HG03196 (cell line): ENCODE measurements around the gene SLC27A5.
"Not testable (repeated sequence)": the region's sequence is repeated elsewhere in the genome, so short reads cannot be mapped to it uniquely, and the experiment has no call there.

Experiments used
- ATAC-seq: cut with Tn5 transposase; IDR thresholded peaks from one replicate; pipeline ENCODE4 v1.9.1; 2021; ENCODE audit not compliant: unreplicated experiment

The SLC27A5 gene

DNA sequence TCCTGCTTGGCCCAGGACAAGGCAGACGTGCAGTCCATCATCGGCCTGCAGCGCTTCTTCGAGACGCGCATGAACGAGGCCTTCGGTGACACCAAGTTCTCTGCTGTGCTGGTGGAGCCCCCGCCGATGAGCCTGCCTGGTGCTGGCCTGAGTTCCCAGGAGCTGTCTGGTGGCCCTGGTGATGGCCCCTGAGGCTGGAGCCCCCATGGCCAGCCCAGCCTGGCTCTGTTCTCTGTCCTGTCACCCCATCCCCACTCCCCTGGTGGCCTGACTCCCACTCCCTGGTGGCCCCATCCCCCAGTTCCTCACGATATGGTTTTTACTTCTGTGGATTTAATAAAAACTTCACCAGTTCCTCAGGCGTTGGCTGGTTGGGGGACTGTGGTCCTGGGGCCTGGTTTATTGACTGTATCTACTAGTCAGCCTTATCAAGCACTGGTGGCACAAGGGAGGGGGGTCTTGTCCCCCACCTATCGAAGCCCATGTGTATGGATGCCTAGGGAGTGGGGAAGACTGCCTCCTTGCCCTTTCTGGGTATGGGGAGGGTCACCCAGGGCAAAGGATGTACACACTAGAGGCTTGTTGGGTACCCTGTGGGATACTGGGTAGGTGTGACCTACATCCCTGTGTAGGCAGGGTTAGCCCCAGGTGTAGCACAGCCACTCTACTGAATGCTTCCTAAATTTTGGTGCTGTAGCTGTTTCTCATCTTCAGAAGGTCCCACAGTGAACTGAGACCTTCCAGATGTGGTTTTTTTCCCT lies 38.8 kb upstream of the SLC27A5 start:
- ATAC-seq, result no peak

DNA sequence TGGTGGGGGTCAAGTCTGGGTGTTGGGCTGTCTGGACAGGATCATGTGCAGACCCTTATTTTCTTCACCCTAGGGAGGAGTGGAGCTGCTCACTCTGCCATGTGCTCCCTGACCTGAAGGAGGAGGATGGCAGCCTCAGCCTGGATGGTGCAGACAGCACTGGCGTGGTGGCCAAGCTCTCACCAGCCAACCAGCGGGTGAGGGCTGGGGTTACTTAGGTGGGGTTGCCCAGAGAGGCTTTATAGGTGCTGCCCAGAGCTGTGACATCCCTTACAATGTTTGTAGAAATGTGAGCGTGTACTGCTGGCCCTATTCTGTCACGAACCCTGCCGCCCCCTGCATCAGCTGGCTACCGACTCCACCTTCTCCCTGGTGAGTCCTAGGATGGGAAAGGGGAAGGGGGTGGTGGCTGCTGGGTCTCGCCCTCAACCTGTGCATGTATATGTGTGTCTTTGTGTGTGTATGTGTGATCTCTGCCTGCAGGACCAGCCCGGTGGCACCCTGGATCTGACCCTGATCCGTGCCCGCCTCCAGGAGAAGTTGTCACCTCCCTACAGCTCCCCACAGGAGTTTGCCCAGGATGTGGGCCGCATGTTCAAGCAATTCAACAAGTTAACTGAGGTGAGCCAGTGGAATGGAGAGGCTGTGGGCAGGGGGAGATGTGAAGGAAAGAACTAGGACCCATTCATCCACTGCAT lies 38.0 kb upstream of the SLC27A5 start:
- no peak for ATAC-seq

DNA sequence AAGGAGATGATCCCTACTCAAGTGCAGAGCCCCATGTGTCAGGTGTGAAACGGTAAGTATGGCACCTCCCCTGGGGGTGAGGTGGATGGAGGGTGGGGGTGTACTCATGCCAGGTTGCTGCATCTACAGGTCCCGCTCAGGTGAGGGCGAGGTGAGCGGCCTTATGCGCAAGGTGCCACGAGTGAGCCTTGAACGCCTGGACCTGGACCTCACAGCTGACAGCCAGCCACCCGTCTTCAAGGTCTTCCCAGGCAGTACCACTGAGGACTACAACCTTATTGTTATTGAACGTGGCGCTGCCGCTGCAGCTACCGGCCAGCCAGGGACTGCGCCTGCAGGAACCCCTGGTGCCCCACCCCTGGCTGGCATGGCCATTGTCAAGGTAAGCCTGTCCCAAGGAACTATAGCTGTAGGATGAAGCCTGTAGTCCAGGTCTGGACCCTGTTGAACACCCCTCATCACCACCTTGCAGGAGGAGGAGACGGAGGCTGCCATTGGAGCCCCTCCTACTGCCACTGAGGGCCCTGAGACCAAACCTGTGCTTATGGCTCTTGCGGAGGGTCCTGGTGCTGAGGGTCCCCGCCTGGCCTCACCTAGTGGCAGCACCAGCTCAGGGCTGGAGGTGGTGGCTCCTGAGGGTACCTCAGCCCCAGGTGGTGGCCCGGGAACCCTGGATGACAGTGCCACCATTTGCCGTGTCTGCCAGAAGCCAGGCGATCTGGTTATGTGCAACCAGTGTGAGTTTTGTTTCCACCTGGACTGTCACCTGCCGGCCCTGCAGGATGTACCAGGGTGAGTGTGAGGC lies 37.3 kb upstream of the SLC27A5 start:
- no peak for ATAC-seq

DNA sequence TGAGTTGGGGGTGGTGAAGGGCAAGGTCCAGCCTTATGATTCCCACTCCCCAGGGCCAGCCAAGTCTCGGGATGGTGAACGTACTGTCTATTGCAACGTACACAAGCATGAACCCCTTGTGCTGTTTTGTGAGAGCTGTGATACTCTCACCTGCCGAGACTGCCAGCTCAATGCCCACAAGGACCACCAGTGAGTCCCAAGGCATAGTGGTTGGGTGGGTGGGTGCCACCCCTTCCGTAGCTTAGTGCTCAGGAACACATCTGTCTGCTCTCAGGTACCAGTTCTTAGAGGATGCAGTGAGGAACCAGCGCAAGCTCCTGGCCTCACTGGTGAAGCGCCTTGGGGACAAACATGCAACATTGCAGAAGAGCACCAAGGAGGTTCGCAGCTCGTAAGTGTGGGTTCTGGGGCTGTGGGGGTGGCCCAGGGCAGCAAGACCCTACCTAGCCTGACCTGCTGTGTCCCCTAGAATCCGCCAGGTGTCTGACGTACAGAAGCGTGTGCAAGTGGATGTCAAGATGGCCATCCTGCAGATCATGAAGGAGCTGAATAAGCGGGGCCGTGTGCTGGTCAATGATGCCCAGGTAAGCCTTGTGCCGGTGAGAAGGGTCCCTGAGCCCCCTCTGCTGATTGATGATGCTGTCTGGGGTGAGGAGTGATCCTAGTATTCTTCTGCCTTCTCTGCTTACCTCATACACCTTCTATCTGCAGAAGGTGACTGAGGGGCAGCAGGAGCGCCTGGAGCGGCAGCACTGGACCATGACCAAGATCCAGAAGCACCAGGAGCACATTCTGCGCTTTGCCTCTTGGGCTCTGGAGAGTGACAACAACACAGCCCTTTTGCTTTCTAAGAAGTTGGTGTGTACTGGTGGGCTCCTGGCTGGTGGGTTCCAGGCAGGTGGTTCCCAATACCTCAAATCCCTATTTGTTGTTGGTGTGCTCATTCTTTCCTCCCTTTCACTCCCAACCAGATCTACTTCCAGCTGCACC lies 35.8 kb upstream of the SLC27A5 start:
- no peak for ATAC-seq

DNA sequence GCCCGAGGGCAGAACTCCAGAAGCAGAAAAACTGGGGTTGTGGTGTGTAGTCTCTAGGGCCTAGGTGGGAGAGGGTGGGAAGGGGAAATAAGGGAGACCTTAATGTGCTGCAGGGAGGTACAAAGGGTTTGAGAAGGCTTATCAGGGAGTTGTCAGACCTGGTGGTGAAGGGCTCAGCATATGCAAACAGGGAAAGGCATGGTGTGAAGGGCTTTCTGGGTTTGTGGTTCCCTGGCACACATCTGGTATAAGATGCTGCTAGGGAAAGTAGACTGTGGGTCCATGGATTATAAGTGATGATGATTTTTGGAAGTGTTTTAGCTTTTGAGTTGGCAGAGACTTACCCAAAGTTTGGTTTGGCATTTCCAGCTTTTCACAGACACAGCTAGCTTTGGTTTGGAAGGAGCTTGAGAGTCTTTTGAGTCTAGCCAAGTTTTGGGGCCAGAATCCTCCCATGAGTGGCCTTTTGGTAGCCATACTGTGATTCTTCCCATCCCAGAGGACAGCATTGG lies 34.3 kb upstream of the SLC27A5 start:
- ATAC-seq, result no peak

DNA sequence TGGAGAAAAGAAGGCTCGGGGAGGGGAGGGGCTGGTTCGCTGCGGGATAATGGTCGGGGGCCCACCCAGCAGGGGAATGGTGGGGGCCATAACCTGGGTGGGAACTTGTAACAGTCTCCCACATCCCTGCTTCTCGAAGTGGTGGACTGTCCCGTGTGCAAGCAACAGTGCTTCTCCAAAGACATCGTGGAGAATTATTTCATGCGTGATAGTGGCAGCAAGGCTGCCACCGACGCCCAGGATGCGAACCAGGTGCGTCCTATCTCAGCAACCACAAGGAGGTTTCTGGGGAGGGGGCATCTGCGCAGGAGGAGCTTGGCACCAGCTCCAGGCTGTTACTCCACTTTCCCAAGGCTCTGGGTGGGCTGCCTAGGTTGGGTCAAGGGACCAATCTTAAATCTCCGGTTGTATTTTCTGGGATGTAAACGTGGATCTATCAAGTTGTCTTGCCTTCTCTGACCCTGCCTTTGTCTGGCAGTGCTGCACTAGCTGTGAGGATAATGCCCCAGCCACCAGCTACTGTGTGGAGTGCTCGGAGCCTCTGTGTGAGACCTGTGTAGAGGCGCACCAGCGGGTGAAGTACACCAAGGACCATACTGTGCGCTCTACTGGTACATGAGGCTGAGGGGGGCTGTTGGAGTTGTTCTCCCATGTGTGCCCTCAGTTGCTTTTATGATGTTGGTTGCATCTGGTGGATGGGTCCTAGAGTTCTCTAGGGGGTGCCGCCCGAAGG lies 33.7 kb upstream of the SLC27A5 start:
- no peak for ATAC-seq

DNA sequence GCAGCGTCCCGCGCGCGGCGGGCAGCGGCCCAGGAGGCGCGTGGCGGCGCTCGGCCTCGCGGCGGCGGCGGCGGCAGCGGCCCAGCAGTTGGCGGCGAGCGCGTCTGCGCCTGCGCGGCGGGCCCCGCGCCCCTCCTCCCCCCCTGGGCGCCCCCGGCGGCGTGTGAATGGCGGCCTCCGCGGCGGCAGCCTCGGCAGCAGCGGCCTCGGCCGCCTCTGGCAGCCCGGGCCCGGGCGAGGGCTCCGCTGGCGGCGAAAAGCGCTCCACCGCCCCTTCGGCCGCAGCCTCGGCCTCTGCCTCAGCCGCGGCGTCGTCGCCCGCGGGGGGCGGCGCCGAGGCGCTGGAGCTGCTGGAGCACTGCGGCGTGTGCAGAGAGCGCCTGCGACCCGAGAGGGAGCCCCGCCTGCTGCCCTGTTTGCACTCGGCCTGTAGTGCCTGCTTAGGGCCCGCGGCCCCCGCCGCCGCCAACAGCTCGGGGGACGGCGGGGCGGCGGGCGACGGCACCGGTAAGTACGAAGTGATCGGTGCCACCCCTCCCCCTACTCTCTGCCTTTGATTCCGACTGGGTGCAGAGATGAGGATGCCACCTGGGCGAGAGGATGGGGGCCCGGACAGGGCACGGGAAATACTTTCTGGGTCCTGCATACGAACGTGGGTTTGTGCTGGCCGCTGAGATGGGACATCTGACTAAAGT lies 32.9 kb upstream of the SLC27A5 start:
- peak; percentile 39 for ATAC-seq

DNA sequence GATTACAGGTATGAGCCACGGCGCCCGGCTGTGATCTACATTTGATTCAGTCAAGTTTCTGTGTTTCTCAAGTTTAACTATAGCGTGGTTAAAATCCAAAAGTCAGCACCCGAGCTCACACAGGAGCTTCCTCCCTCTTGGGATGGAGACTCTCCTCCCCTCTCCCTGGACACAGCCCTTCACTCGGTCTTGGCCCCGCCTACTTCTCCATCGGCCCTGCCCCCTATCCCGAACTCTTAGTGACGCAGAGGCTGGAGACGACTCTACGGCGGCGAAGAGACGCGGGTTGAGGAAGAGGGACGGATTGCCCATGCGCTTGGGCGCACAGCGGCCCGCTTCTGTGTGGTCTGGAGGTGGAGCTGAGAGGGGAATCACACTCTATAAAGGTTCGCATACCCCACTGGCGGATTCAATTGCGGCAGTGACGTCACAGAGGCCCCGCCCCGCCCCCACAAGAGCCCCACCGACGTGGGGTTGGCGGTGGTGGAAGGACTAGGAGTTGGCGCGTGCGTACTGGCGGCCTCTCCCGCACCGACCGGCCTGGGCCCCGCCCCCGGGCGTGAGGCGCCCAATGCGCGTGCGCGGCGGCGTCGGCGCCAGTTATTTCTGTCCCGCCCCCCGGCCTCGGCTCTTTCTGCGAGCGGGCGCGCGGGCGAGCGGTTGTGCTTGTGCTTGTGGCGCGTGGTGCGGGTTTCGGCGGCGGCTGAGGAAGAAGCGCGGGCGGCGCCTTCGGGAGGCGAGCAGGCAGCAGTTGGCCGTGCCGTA lies 32.2 kb upstream of the SLC27A5 start, which contains the start of gene TRIM28:
Gene TRIM28, plus strand, starts transcription at position 239 of the 765 bp plus-strand sequence. CDS start 694 bp downstream, outside the sequence.
- ATAC-seq, result peak; percentile 85

DNA sequence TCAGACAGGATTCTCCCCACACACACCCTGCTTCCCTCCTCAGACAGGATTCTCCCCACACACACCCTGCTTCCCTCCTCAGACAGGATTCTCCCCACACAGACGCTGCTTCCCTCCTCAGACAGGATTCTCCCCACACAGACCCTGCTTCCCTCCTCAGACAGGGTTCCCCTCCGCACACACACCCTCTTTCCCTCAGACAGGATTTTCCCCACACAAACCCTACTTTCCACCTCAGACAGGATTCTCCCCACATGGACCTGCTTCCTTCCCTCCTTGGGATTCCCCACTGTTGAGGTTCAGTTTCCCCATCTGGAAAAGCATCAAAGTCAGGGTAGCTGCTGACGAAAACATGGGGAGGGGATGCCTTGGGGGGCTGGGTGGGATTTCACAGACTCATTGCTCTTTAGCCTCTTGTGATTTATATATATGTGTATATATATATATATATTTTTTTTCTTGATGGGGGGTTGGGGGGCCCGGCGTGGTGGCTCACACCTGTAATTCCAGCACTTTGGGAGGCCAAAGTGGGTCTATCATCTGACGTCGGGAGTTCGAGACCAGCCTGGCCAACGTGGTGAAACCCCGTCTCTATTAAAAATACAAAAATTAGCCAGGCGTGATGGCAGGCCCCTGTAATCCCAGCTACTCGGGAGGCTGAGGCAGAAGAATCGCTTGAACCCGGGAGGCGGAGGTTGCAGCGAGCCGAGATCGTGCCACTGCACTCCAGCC lies 31.0 kb upstream of the SLC27A5 start:
- not testable (repeated sequence) for ATAC-seq

DNA sequence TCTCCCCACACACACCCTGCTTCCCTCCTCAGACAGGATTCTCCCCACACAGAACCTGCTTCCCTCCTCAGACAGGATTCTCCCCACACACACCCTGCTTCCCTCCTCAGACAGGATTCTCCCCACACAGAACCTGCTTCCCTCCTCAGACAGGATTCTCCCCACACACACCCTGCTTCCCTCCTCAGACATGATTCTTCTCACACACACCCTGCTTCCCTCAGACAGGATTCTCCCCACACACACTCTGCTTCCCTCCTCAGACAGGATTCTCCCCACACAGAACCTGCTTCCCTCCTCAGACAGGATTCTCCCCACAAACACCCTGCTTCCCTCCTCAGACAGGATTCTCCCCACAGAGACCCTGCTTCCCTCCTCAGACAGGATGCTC lies 27.4 kb upstream of the SLC27A5 start:
- ATAC-seq, result not testable (repeated sequence)

DNA sequence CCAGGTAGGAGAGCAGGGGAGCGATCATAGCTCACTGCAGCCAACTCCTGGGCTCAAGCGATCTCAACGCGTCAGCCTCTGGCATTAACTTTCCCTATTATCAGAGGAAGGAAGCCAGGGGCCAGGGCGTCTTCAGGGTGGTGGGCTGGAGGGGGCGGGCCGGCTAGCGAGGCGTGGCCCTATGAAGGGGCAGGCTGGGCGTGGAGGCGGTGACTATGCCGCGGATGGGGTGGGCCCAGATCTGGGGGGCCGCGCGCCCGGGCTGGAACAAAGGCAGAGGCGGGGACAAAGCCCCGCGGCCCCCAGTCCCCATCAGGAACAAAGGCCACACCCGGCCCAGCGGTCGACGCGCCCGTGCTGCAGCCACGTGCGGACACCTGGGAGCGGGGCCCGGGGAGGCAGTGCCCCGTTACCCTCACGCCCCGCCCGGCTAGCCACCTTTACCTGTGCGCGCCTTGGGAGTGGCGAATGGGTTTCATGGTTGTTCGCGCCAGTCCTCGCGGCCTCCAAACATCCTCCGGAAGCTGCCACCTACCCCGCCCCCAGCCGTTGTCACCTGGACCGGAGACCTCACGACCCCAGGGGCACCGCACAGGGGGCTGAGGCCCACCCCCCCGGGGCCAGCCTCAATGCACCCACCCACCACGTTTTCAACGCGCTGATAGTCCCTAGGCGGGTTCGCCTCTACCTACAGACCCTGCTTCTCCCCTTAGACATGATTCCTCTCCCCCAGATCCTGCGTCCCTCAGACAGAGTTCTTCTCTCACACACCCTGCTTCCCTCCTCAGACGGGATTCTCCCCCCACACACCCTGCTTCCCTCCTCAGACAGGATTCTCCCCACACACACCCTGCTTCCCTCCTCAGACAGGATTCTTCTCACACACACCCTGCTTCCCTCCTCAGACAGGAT lies 26.7 kb upstream of the SLC27A5 start:
- ATAC-seq, result no peak

DNA sequence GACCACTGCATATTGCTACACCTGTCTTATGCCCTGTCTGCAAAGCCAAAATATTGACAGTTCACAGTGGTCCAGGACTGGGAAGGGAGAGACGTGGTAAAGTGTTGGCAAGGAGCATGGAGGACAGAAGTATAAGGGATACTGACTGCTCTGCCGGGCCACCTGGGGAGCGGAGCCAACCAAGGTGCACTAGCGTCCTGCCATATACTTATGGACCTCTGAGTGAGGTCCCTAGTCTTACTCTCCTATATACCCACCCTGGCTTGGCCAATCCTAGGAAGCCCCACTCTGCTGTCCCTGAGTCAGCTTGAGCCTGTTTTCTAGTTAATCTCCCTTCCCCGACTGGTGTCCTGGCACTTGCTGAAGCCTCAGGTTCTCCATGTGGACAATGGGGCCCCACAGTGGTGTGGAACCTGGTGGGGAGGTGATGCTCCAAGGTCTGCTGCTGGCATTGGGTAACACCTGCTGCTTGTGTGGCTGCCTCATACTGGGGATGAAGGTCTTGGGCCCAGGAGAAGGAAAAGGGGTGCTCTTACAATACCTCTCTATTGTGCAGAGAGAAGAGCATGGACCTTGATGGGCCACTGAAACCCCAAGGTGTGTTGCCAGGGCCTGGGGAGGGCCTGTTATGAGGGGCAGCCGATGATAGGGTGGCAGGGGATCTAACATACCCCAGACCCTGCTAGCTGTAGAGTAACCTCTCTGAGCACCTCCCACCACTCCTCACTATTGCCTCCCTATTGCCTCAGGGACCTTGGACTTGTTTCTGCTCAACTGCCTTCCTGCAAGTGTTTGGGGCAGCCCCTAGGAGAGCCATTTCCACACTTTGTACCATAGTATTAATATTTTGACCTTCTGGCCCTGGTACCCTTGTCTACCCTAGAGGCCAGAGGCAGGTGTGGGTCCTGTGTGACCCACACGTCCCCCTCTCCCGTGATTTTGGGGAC lies 25.3 kb upstream of the SLC27A5 start:
- ATAC-seq, result no peak

DNA sequence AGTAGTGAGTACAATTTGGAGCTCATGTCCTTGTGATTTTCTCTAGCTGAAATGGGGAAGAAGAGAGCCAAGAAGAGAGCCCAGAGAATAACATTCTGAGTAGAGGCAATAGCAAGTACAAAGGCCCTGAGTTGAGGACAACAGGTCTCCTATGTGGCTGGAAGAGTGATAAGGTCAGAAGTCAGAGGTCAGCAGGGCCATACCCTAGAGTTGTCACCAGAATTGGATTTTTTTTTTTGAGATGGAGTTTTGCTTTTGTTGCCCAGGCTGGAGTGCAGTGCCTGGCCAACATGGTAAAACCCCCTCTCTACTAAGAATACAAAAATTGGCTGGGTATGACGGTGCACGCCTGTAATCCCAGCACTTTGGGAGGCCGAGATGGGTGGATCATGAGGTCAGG lies 24.1 kb upstream of the SLC27A5 start:
- no peak for ATAC-seq

DNA sequence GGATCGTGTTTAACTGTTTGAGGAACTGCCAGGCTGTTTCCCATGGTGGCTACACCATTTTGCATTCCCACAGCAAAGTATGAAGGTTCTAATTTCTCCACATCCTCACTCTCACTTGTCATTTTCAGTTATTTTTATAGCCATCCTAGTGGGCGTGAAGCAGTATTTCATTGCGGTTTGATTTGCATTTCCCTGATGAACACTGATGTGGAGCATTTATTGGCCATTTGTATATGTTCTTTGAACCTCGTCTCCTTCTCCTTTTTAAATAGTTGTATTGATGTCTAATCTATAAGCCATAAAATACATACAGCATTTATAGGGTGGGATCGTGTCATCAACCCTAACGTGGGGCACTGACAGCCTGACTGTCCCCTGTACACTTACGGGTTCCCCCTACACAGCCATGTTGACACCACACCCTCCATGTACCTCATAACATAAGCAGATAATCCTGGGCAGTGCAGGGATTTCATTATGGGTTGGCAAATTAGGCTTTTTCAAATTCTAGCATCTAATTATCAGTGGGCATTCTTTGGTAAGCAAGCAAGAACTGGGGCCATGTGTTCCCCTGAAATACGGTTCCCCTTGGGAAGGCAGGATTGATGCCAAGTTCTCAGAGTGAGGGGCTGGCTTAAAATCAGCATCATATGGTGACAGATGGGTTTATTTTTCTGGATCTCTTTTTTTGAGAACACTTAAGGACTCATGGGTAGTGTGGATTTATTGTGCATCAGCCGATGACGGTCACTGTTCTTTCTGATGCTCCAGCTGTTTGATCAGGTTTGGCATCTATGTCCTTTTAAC lies 19.4 kb upstream of the SLC27A5 start:
- no peak for ATAC-seq

DNA sequence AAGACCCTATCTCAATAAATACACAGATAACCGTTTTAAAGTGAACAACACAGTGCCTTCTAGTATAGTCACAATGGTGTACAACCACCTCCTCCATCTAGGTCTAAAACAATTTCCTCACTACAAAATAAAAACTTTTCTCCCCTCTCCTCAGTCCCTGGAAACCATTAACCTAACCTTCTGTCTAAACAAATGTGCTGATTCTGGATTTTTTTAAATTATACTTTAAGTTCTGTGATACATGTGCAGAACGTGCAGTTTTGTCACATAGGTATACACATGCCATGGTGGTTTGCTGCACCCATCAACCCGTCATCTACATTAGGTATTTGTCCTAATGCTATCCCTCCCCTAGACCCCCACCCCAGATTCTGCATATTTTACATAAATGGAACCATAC lies 17.6 kb upstream of the SLC27A5 start:
- ATAC-seq, result no peak
